Naive thymus-derived CD4-positive, alpha-beta T cell (primary cell): Measurements from ENCODE around the gene FRMD4A. TPM values are rescaled to one million over a fixed set of nuclear protein-coding genes. Genes with fewer than 3 reads are reported as not detected.
"Not testable (repeated sequence)": the region's sequence is repeated elsewhere in the genome, so short reads cannot be mapped to it uniquely, and the experiment has no call there.

Source experiments
- ATAC-seq: fragments of 150-1000 bp; cut with Tn5 transposase; 2 replicates; pipeline ENCODE4 v1.10.0; 2021; ENCODE audit warnings: mild to moderate bottlenecking, moderate library complexity
- CTCF ChIA-PET: fragments of 350-600 bp; sonication (Branson Sonifier 250); formaldehyde crosslinking; loops from one replicate; lab custom pipeline; 2021; ENCODE audit warnings: antibody characterized with exemption; lab: Charles Lee
- POLR2A ChIA-PET: fragments of 350-600 bp; sonication (Branson Sonifier 250); formaldehyde crosslinking; loops from one replicate; lab custom pipeline; 2021; ENCODE audit warnings: antibody characterized with exemption, inconsistent platforms; lab: Charles Lee
- DNase-seq, 9 donors: peaks; one replicate each; pipeline versions ENCODE4 v3.0.0 to v3.0.0-alpha.2; 2020 to 2022; ENCODE audit warnings: mixed read lengths in 1 of 9
- H3K27ac ChIP-seq: one replicate; pipeline ENCODE4 v1.7.0; 2013; ENCODE audit warnings: mild to moderate bottlenecking, low read depth, low read length, moderate library complexity
- H3K27me3 ChIP-seq, 2 donors: one replicate each; pipeline ENCODE4 v1.7.0; 2013; ENCODE audit warnings: low read length in 2 of 2, mild to moderate bottlenecking in 2 of 2, moderate library complexity in 2 of 2; ENCODE audit not compliant: control insufficient read depth in 2 of 2, insufficient read depth in 2 of 2
- H3K36me3 ChIP-seq, 3 experiments: 1 replicate in 2 of 3; 2 replicates in 1 of 3; pipeline ENCODE4 v1.7.0; 2013; ENCODE audit warnings: low read length in 3 of 3, mild to moderate bottlenecking in 3 of 3, moderate library complexity in 1 of 3; ENCODE audit not compliant: insufficient read depth in 3 of 3, control insufficient read depth in 2 of 3
- H3K4me1 ChIP-seq, 2 donors: one replicate each; pipeline ENCODE4 v1.7.0; 2013; ENCODE audit warnings: low read length in 2 of 2, mild to moderate bottlenecking in 2 of 2, moderate library complexity in 1 of 2; ENCODE audit not compliant: control insufficient read depth in 2 of 2, insufficient read depth in 2 of 2
- H3K4me3 ChIP-seq: 2 replicates; pipeline ENCODE4 v1.7.0; 2013; ENCODE audit warnings: mild to moderate bottlenecking, low read length
- H3K9me3 ChIP-seq, 3 experiments: 1 replicate in 2 of 3; 2 replicates in 1 of 3; pipeline ENCODE4 v1.7.0; 2013; ENCODE audit warnings: low read length in 3 of 3; ENCODE audit not compliant: control insufficient read depth in 2 of 3
- H3K27ac Mint-ChIP-seq, 9 donors: one replicate each; pipeline ENCODE4 v1.8.0; 2020 to 2022; ENCODE audit warnings: mixed read lengths in 9 of 9, mild to moderate bottlenecking in 8 of 9, moderate library complexity in 5 of 9, inconsistent platforms in 2 of 9
- H3K27me3 Mint-ChIP-seq, 5 donors: one replicate each; pipeline ENCODE4 v1.8.0; 2021 to 2022; ENCODE audit warnings: mixed read lengths in 5 of 5, mild to moderate bottlenecking in 1 of 5
- H3K36me3 Mint-ChIP-seq, 5 donors: one replicate each; pipeline ENCODE4 v1.8.0; 2020 to 2022; ENCODE audit warnings: mixed read lengths in 5 of 5, mild to moderate bottlenecking in 3 of 5, inconsistent platforms in 1 of 5
- H3K4me1 Mint-ChIP-seq, 7 donors: one replicate each; pipeline ENCODE4 v1.8.0; 2020 to 2022; ENCODE audit warnings: mixed read lengths in 7 of 7, mild to moderate bottlenecking in 3 of 7, inconsistent platforms in 1 of 7
- H3K4me3 Mint-ChIP-seq, 10 donors: one replicate each; pipeline ENCODE4 v1.8.0; 2020 to 2022; ENCODE audit warnings: mild to moderate bottlenecking in 10 of 10, mixed read lengths in 10 of 10, moderate library complexity in 6 of 10, inconsistent platforms in 2 of 10
- H3K9me3 Mint-ChIP-seq, 11 donors: one replicate each; pipeline ENCODE4 v1.8.0; 2020 to 2022; ENCODE audit warnings: mixed read lengths in 11 of 11, mild to moderate bottlenecking in 4 of 11, inconsistent platforms in 1 of 11, moderate library complexity in 1 of 11
- intact Hi-C, 2 donors: fragments of 100-400 bp; cut with micrococcal nuclease; formaldehyde crosslinking; loops; one replicate each; pipeline ENCODE4 v1.15.1; 2023
- polyA plus RNA-seq, 2 donors: library from polyadenylated mRNA; unstranded; fragments of 300-500 nt; fragmentation: Illumina TruSeq; gene quantifications; one replicate each; pipeline ENCODE4 v1.2.3, GENCODE V29; 2021
- total RNA-seq, 6 experiments: library from RNA in 5 of 6; stranded (reverse) in 5 of 6; gene quantifications; 1 replicate in 5 of 6; 2 replicates in 1 of 6; pipeline ENCODE4 v1.2.3 and lab custom pipeline; 2021 to 2026

FRMD4A gene
- total and polyA plus RNA-seq, 7 experiments from 2014 or later, result 0.10 to 3.1 (median 0.62) TPM

GRCh38 chr10:14067638-14068037 lies 263.1 kb downstream of the FRMD4A start:
- H3K4me3 Mint-ChIP-seq, H3K36me3 ChIP-seq, CTCF ChIA-PET, H3K27me3 Mint-ChIP-seq, H3K4me3 ChIP-seq, ATAC-seq, POLR2A ChIA-PET, H3K4me1 ChIP-seq, H3K27ac ChIP-seq, H3K4me1 Mint-ChIP-seq, H3K9me3 ChIP-seq, intact Hi-C loops, H3K27ac Mint-ChIP-seq, H3K27me3 ChIP-seq, DNase-seq: not testable (repeated sequence)
- peaks cover 0 to 22% (median 7%) of the 10 kb centered on the region in 11 donors for H3K9me3 Mint-ChIP-seq
- peaks cover 0 to 11% (median 4%) of the 10 kb centered on the region in 5 donors for H3K36me3 Mint-ChIP-seq

DNA sequence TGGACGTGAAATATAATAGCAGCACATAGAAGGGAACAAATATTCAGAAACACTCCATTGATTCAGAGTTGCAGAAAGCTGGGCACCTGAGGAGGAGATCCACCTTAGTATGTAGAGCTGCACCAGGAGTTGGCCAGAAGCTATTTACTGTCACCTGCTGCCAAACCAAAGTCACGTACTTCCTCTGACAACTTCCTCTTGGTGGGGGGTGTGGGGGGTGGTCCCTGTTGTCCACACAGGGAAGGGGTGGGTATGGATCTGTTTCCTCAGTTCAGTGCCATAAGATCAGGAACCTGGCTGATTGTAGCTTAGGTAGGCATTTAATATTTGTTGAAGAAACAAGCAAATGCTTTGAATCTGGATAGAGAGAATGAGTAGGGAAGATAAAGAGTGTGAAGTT lies 264.6 kb downstream of the FRMD4A start:
- ATAC-seq, result no peak
- H3K27ac ChIP-seq, result no peak overlapping the region
- peaks cover 0 to 11% (median 4%) of the 10 kb centered on the region in 5 donors for H3K36me3 Mint-ChIP-seq
- H3K4me1 Mint-ChIP-seq, result no peaks in the 10 kb centered on the region
- H3K9me3 Mint-ChIP-seq, result peaks cover 0 to 22% (median 7%) of the 10 kb centered on the region in 11 donors
- CTCF ChIA-PET, result no interaction called here
- intact Hi-C loops, result no loop called here
- H3K4me3 Mint-ChIP-seq, result no peak overlapping the region
- peaks cover 0 to 8% (median under 1%) of the 10 kb centered on the region in 5 donors for H3K27me3 Mint-ChIP-seq
- DNase-seq, result no peak
- H3K27me3 ChIP-seq, result no peaks in the 10 kb centered on the region
- POLR2A ChIA-PET, result no interaction called here
- H3K9me3 ChIP-seq, result peaks cover 0 to 4% (median 0%) of the 10 kb centered on the region in 3 experiments
- H3K36me3 ChIP-seq, result no peaks in the 10 kb centered on the region
- no peak overlapping the region for H3K4me3 ChIP-seq
- no peaks in the 10 kb centered on the region for H3K4me1 ChIP-seq
- H3K27ac Mint-ChIP-seq, result no peak overlapping the region

GRCh38 chr10:14063531-14064285 lies 267.0 kb downstream of the FRMD4A start:
- intact Hi-C loops, result no loop called here
- Histone ChIP-seq H3K27ac (no peak overlapping the region), H3K9me3 (peaks cover 0 to 4% (median 0%) of the 10 kb centered on the region in 3 experiments), H3K27me3 (no peaks in the 10 kb centered on the region), H3K4me3 (no peak overlapping the region), H3K36me3 (no peaks in the 10 kb centered on the region), H3K4me1 (no peaks in the 10 kb centered on the region)
- Mint-ChIP-seq H3K36me3 (peaks cover 0 to 11% (median 4%) of the 10 kb centered on the region in 5 donors), H3K9me3 (peaks cover 0 to 22% (median 7%) of the 10 kb centered on the region in 11 donors), H3K4me1 (no peaks in the 10 kb centered on the region), H3K4me3 (no peak overlapping the region), H3K27me3 (peaks cover 0 to 4% (median 0%) of the 10 kb centered on the region in 5 donors), H3K27ac (no peak overlapping the region)
- no peak for ATAC-seq
- POLR2A ChIA-PET, result interaction anchor here (0.7 kb wide), 1 partner anchor 281 kb away, joined by 4 read pairs; no protein-coding TSS in a partner anchor
- CTCF ChIA-PET, result no interaction called here
- DNase-seq, result no peak

GRCh38 chr10:14062528-14063260 lies 268.0 kb downstream of the FRMD4A start:
- H3K27ac Mint-ChIP-seq, result no peak overlapping the region
- H3K27ac ChIP-seq, result no peak overlapping the region
- DNase-seq, result no peak
- ATAC-seq, result no peak
- peaks cover 0 to 4% (median 0%) of the 10 kb centered on the region in 5 donors for H3K27me3 Mint-ChIP-seq
- CTCF ChIA-PET, result interaction anchor here (0.6 kb wide), 1 partner anchor 90 kb away, joined by 3 read pairs; no protein-coding TSS in a partner anchor
- H3K9me3 ChIP-seq, result peaks cover 0 to 4% (median 0%) of the 10 kb centered on the region in 3 experiments
- peaks cover 0 to 11% (median 4%) of the 10 kb centered on the region in 5 donors for H3K36me3 Mint-ChIP-seq
- H3K9me3 Mint-ChIP-seq, result peaks cover 0 to 17% (median 6%) of the 10 kb centered on the region in 11 donors
- H3K27me3 ChIP-seq, result no peaks in the 10 kb centered on the region
- H3K36me3 ChIP-seq, result no peaks in the 10 kb centered on the region
- no peaks in the 10 kb centered on the region for H3K4me1 Mint-ChIP-seq
- POLR2A ChIA-PET, result interaction anchor here (0.6 kb wide), 1 partner anchor 52 kb away, joined by 3 read pairs; no protein-coding TSS in a partner anchor
- no peaks in the 10 kb centered on the region for H3K4me1 ChIP-seq
- intact Hi-C loops, result no loop called here
- no peak overlapping the region for H3K4me3 ChIP-seq
- no peak overlapping the region for H3K4me3 Mint-ChIP-seq

GRCh38 chr10:14060320-14061070 lies 270.2 kb downstream of the FRMD4A start:
- no peaks in the 10 kb centered on the region for H3K36me3 Mint-ChIP-seq
- no peak overlapping the region for H3K4me3 Mint-ChIP-seq
- no peak overlapping the region for H3K27ac Mint-ChIP-seq
- DNase-seq (no peak), ATAC-seq (no peak)
- Histone ChIP-seq H3K27me3 (no peaks in the 10 kb centered on the region), H3K4me3 (no peak overlapping the region), H3K27ac (no peak overlapping the region), H3K9me3 (no peaks in the 10 kb centered on the region), H3K36me3 (no peaks in the 10 kb centered on the region), H3K4me1 (no peaks in the 10 kb centered on the region)
- POLR2A ChIA-PET, result interaction anchor here (0.7 kb wide), 1 partner anchor 127 kb away, joined by 3 read pairs; no protein-coding TSS in a partner anchor
- CTCF ChIA-PET, result no interaction called here
- intact Hi-C loops, result no loop called here
- peaks cover 0 to 11% (median 0%) of the 10 kb centered on the region in 11 donors for H3K9me3 Mint-ChIP-seq
- H3K27me3 Mint-ChIP-seq, result peaks cover 0 to 4% (median 0%) of the 10 kb centered on the region in 5 donors
- no peaks in the 10 kb centered on the region for H3K4me1 Mint-ChIP-seq

DNA sequence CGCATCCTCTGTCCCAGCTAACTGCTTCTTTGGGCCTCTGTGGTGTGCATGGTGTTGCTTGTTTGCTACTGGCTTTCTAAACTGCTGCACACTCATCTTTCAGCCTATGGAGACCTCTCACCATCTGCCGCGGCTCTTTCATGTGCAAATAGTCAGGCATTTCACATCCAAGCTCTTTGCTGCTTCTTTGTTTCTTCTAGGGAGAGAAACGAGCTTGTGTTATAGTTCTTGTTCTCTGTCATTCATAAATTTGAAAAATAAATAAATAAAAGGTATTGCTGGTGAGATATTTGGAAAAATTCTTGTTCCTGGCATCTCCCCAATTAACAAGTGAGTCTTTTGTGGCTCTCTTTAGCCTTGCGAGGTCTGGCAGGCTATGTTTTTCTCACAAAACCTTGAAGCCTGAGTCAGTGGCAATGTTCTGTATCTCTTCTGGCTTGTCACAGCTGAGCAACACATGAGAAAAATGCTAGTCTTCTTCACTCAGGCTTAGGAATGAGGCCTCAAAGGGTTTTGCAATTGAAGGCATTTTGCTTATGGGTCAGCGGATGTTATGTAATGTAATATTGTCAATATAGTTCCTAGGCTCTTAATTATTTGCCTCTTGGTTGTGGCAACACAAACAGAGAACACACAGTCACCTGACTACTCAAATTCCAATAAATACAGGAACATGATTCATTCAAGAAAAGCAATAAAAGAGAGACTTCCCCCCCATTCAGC lies 274.0 kb downstream of the FRMD4A start:
- ChIA-PET CTCF (no interaction called here), POLR2A (no interaction called here)
- H3K4me1 Mint-ChIP-seq, result no peaks in the 10 kb centered on the region
- H3K4me1 ChIP-seq, result no peaks in the 10 kb centered on the region
- peaks cover 0 to 44% (median 9%) of the 10 kb centered on the region in 11 donors for H3K9me3 Mint-ChIP-seq
- no peaks in the 10 kb centered on the region for H3K27me3 Mint-ChIP-seq
- H3K36me3 ChIP-seq, result no peaks in the 10 kb centered on the region
- H3K27ac Mint-ChIP-seq, result no peak overlapping the region
- no peak for ATAC-seq
- no peaks in the 10 kb centered on the region for H3K9me3 ChIP-seq
- intact Hi-C loops, result no loop called here
- peaks cover 0 to 4% (median 3%) of the 10 kb centered on the region in 5 donors for H3K36me3 Mint-ChIP-seq
- no peak overlapping the region for H3K27ac ChIP-seq
- H3K4me3 Mint-ChIP-seq, result no peak overlapping the region
- H3K27me3 ChIP-seq, result no peaks in the 10 kb centered on the region
- no peak overlapping the region for H3K4me3 ChIP-seq
- no peak for DNase-seq
